ENCODE measurements around the gene MAP3K10. TPM values are rescaled to one million over a fixed set of nuclear protein-coding genes. Genes with fewer than 3 reads are reported as not detected.

MAP3K10 gene
- total and polyA plus RNA-seq, 7 donors, result 4.2 to 17.2 (median 6.4) TPM

- Histone ChIP-seq H3K4me3 (no peak overlapping the region), H3K9me3 (no peaks in the 10 kb centered on the region), H3K27me3 (no peaks in the 10 kb centered on the region), H3K4me1 (peaks cover 0 to 25% (median 12%) of the 10 kb centered on the region in 4 donors), H3K36me3 (peaks cover 0 to 48% (median 7%) of the 10 kb centered on the region in 4 donors), H3K27ac (no peak overlapping the region)
- TF ChIP-seq CTCF (IDR thresholded peaks at IDR 0.05) (no peak), EP300 (IDR thresholded peaks at IDR 0.05) (no peak), POLR2A (IDR thresholded peaks at IDR 0.05) (no peak), POLR2AphosphoS5 (IDR thresholded peaks at IDR 0.05) (no peak)
- intact Hi-C loops (cut with DNase I), result no loop called here
- DNase-seq, result no peak
- 84 to 90% methylated on average over 10 of the region's 10 CpGs for WGBS, 2 donors
Observed at GRCh38 chr19:40249201-40249600, 58.0 kb downstream of the MAP3K10 start.

DNA sequence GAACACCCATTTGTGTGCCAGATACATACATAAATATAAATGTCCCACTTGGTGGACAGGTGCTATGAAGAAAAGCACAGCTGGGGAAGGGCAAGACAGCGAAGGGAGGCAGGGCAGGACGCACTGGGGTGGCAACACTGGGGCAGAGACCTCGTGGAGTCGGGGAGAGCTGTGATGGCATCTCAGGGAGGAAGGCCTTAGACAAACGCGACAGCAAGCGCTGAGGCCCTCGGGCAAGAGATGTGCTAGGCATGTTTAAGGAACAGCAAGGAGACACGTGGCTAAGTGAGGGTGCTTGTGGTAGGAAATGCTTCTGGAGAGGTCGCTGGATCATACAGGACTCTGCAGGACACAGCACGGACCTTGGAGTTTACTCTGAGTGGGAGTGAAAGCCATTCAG lies 58.6 kb downstream of the MAP3K10 start:
- intact Hi-C loops (cut with DNase I), result no loop called here
- H3K27me3 ChIP-seq, result no peaks in the 10 kb centered on the region
- DNase-seq, result no peak
- peaks cover 4 to 54% (median 13%) of the 10 kb centered on the region in 4 donors for H3K36me3 ChIP-seq
- H3K4me3 ChIP-seq, result no peak overlapping the region
- TF ChIP-seq CTCF (IDR thresholded peaks at IDR 0.05), result no peak
- TF ChIP-seq POLR2A (IDR thresholded peaks at IDR 0.05), result no peak
- no peak for TF ChIP-seq EP300 (IDR thresholded peaks at IDR 0.05)
- no peak for TF ChIP-seq POLR2AphosphoS5 (IDR thresholded peaks at IDR 0.05)
- H3K9me3 ChIP-seq, result no peaks in the 10 kb centered on the region
- 92% methylated on average over 11 of the region's 11 CpGs for WGBS, 2 donors
- peaks cover 0 to 21% (median 12%) of the 10 kb centered on the region in 4 donors for H3K4me1 ChIP-seq
- no peak overlapping the region for H3K27ac ChIP-seq

DNA sequence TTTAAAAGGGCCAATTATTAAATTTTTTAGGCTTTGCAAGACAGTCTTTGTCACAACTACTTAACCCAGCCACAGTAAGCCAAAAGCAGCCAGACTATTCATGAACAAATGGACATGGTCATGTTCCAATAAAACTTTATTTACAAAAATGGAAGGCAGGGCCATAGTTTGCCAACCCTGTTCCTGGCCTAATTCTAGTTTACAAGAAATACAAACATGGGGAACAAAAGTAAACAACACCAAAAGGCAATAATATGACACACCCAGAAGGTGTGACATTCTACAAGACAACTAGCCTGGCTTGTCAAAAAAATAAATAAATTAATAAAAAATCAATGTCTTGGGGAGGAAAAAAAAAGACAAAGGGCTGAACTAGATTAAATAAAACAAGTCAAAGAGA lies 60.0 kb downstream of the MAP3K10 start:
- H3K4me1 ChIP-seq, result peaks cover 0 to 11% (median 3%) of the 10 kb centered on the region in 4 donors
- peaks cover 17 to 69% (median 27%) of the 10 kb centered on the region in 4 donors for H3K36me3 ChIP-seq
- DNase-seq, result no peak
- no peaks in the 10 kb centered on the region for H3K27me3 ChIP-seq
- H3K9me3 ChIP-seq, result no peaks in the 10 kb centered on the region
- no peak overlapping the region for H3K27ac ChIP-seq
- intact Hi-C loops (cut with DNase I), result no loop called here
- no peak overlapping the region for H3K4me3 ChIP-seq
- TF ChIP-seq POLR2AphosphoS5 (IDR thresholded peaks at IDR 0.05) (no peak), CTCF (IDR thresholded peaks at IDR 0.05) (no peak), EP300 (IDR thresholded peaks at IDR 0.05) (no peak), POLR2A (IDR thresholded peaks at IDR 0.05) (no peak)

GRCh38 chr19:40251991-40252390 lies 60.8 kb downstream of the MAP3K10 start:
- intact Hi-C loops (cut with DNase I), result no loop called here
- no peak for DNase-seq
- H3K9me3 ChIP-seq, result no peaks in the 10 kb centered on the region
- no peaks in the 10 kb centered on the region for H3K27me3 ChIP-seq
- no peak overlapping the region for H3K4me3 ChIP-seq
- TF ChIP-seq POLR2A (IDR thresholded peaks at IDR 0.05), result no peak
- no peak for TF ChIP-seq EP300 (IDR thresholded peaks at IDR 0.05)
- no peak for TF ChIP-seq CTCF (IDR thresholded peaks at IDR 0.05)
- TF ChIP-seq POLR2AphosphoS5 (IDR thresholded peaks at IDR 0.05), result no peak
- H3K27ac ChIP-seq, result no peak overlapping the region
- H3K36me3 ChIP-seq, result peaks cover 23 to 76% (median 35%) of the 10 kb centered on the region in 4 donors
- H3K4me1 ChIP-seq, result peaks cover 0 to 6% (median 3%) of the 10 kb centered on the region in 4 donors
- WGBS, 2 donors, result 82 to 88% methylated on average over 4 of the region's 4 CpGs

DNA sequence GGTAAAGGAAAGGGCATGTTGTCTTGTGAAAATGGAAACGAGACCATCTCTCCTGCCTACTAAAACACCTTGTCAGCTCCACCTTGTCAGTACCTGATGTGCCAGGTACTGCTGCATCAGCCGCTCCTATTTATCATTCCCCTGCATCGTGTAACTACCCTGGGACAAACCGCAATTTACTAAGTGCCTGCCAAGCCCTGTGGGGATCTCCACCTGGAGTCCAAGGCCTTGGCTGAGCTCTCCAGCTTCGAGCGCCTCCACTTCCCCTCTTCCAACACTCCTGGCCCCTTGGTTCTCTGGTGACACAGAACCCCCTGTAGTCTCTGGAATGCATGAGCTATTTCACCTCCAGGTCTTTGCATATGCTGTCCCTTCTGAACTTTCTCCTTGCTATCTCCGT lies 61.2 kb downstream of the MAP3K10 start:
- Histone ChIP-seq H3K27ac (no peak overlapping the region), H3K36me3 (peaks cover 23 to 77% (median 36%) of the 10 kb centered on the region in 4 donors), H3K4me1 (peaks cover 0 to 6% (median 3%) of the 10 kb centered on the region in 4 donors), H3K4me3 (no peak overlapping the region), H3K27me3 (no peaks in the 10 kb centered on the region), H3K9me3 (no peaks in the 10 kb centered on the region)
- 87 to 90% methylated on average over 7 of the region's 7 CpGs for WGBS, 2 donors
- DNase-seq, result no peak
- intact Hi-C loops (cut with DNase I), result no loop called here
- no peak for TF ChIP-seq POLR2AphosphoS5 (IDR thresholded peaks at IDR 0.05)
- TF ChIP-seq EP300 (IDR thresholded peaks at IDR 0.05), result no peak
- no peak for TF ChIP-seq CTCF (IDR thresholded peaks at IDR 0.05)
- TF ChIP-seq POLR2A (IDR thresholded peaks at IDR 0.05), result no peak

Data from sigmoid colon (tissue), 7 donors.